ENCODE measurements around the gene HMGXB3. TPM values are rescaled to one million over a fixed set of nuclear protein-coding genes. Genes with fewer than 3 reads are reported as not detected.

The HMGXB3 gene
- polyA plus RNA-seq, 1 donor from 2014 or later = 66.6 TPM

- no peaks in the 10 kb centered on the region for H3K79me2 ChIP-seq (replicated peaks; ENCODE audit: insufficient read depth, low read length)
- H3K36me3 ChIP-seq (ENCODE audit: insufficient read depth, low read length) = no peaks in the 10 kb centered on the region
- no peaks in the 10 kb centered on the region for H4K20me1 ChIP-seq (ENCODE audit: insufficient read depth)
- no peak overlapping the region for H3K4me2 ChIP-seq (ENCODE audit: low read length)
- H3K27ac ChIP-seq (ENCODE audit: low read length) = no peak overlapping the region
- no peaks in the 10 kb centered on the region for H3K9me2 ChIP-seq (ENCODE audit: insufficient read depth, low read length)
- no peaks in the 10 kb centered on the region for H3F3A ChIP-seq (ENCODE audit: insufficient read depth, low read length, poor library complexity, severe bottlenecking)
- no peak for TF ChIP-seq EZH2 (IDR thresholded peaks at IDR 0.05; ENCODE audit: borderline replicate concordance, insufficient read depth, low read length, poor library complexity, severe bottlenecking)
- no peak for TF ChIP-seq EP300 (conservative IDR thresholded peaks at IDR 0.05; ENCODE audit: poor library complexity, severe bottlenecking)
- no peak for TF ChIP-seq CTCF (IDR thresholded peaks at IDR 0.05; ENCODE audit: poor library complexity, severe bottlenecking)
- TF ChIP-seq MXI1 (conservative IDR thresholded peaks at IDR 0.05; ENCODE audit: poor library complexity, severe bottlenecking) = no peak
- no peak for TF ChIP-seq REST (IDR thresholded peaks at IDR 0.05; ENCODE audit: borderline replicate concordance)
- TF ChIP-seq RAD21 (conservative IDR thresholded peaks at IDR 0.05) = no peak
- no peak for TF ChIP-seq TAF1 (IDR thresholded peaks at IDR 0.05; ENCODE audit: low read depth)
- TF ChIP-seq POLR2AphosphoS5 (IDR thresholded peaks at IDR 0.05) = no peak
- H3K9ac ChIP-seq (ENCODE audit: low read length) = no peak overlapping the region
- H3K9me3 ChIP-seq (ENCODE audit: low read length) = no peaks in the 10 kb centered on the region
- H3K27me3 ChIP-seq (ENCODE audit: insufficient read depth, low read depth, low read length) = no peaks in the 10 kb centered on the region
- H2AFZ ChIP-seq (ENCODE audit: low read depth, low read length) = no peak overlapping the region
- H3K4me3 ChIP-seq (ENCODE audit: low read length) = no peak overlapping the region
Observed at GRCh38 chr5:150092159-150092787, 91.7 kb downstream of the HMGXB3 start.

- Histone ChIP-seq H3F3A (ENCODE audit: insufficient read depth, low read length, poor library complexity, severe bottlenecking) (no peaks in the 10 kb centered on the region), H3K4me2 (ENCODE audit: low read length) (no peak overlapping the region), H3K4me3 (ENCODE audit: low read length) (no peak overlapping the region), H3K9me3 (ENCODE audit: low read length) (no peaks in the 10 kb centered on the region), H3K79me2 (replicated peaks; ENCODE audit: insufficient read depth, low read length) (no peaks in the 10 kb centered on the region), H3K36me3 (ENCODE audit: insufficient read depth, low read length) (no peaks in the 10 kb centered on the region), H4K20me1 (ENCODE audit: insufficient read depth) (no peaks in the 10 kb centered on the region), H3K27ac (ENCODE audit: low read length) (no peak overlapping the region), H3K9me2 (ENCODE audit: insufficient read depth, low read length) (no peaks in the 10 kb centered on the region), H3K9ac (ENCODE audit: low read length) (no peak overlapping the region), H2AFZ (ENCODE audit: low read depth, low read length) (no peak overlapping the region), H3K27me3 (ENCODE audit: insufficient read depth, low read depth, low read length) (no peaks in the 10 kb centered on the region)
- TF ChIP-seq EZH2 (IDR thresholded peaks at IDR 0.05; ENCODE audit: borderline replicate concordance, insufficient read depth, low read length, poor library complexity, severe bottlenecking) (no peak), REST (IDR thresholded peaks at IDR 0.05; ENCODE audit: borderline replicate concordance) (no peak)
Observed at GRCh38 chr5:150097152-150097551, 96.6 kb downstream of the HMGXB3 start.
